T-helper 22 cell (primary cell): ENCODE data around the gene CTPS2.

Source experiments
- DNase-seq: peaks from one replicate; pipeline ENCODE4 v3.0.0-alpha.2; 2020; ENCODE audit warnings: low read depth

CTPS2 gene

DNA sequence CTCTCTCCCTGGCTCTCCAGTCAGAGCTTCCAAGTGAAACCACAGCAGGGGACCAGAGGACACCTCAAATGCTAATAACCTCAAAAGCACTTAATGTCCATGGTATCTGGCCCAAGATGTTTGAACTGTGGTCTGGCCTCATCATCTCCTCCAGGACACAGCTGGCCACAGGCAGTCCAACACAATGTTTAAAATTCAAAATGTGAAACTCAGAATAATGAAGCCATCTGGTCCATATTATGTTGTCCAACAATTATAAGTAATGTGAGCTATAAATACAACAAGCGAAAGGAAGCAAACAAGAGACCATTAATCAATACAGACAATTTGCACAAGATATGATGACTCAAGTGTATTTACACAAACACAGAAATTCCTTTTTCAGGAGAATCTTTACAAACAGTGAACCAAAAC lies 153.3 kb downstream of the CTPS2 start:
- DNase-seq: no peak

GRCh38 chrX:16558489-16558888 lies 154.0 kb downstream of the CTPS2 start:
- no peak for DNase-seq

DNA sequence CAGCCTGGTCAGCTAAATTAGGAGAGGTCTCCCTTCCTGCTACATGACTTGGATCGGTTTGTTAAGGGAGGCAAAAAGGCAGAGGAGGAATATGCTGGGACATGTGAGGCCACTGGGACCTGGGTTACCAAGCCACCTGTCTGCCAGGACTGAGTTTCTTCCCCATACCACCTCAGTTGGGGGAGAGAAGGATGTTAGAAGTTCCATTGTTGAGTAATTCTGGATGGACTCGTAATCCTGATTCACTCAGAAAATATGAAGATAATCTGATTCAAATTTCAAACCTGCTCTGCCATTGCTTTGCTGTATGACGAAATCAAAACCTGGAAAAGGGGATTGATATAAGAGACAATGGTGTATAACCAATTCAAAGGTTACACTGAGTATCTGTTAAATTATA lies 159.9 kb downstream of the CTPS2 start:
- no peak for DNase-seq

- DNase-seq: no peak
These were observed 164.8 kb downstream of the CTPS2 start for GRCh38 chrX:16547644-16548043.

GRCh38 chrX:16544969-16545368 lies 167.5 kb downstream of the CTPS2 start:
- DNase-seq: no peak
